ENCODE results near the gene LZIC.

DNA sequence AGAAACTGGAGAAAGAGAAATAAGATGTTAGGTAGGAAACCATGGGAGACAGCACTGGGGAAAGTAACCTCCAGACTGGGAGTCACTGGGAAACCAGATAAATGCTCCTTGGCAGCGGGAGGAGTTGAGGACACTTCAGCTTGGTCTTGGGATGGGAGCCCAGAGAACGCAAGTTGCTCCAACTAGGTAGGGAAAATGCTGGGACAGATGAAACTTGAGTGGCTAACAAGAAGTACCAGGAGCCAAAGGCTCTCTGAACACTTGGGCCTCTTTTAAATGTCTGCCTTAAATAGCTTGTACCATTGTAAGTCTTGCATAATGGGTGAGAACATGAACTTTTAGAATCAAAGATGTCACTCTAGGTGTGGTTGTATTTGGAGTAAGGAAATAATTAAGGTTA, 3.1 kb upstream of the LZIC start:
- TF ChIP-seq, protein P1, sequence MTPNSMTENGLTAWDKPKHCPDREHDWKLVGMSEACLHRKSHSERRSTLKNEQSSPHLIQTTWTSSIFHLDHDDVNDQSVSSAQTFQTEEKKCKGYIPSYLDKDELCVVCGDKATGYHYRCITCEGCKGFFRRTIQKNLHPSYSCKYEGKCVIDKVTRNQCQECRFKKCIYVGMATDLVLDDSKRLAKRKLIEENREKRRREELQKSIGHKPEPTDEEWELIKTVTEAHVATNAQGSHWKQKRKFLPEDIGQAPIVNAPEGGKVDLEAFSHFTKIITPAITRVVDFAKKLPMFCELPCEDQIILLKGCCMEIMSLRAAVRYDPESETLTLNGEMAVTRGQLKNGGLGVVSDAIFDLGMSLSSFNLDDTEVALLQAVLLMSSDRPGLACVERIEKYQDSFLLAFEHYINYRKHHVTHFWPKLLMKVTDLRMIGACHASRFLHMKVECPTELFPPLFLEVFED (CRISPR knock-in tag; conservative IDR thresholded peaks at IDR 0.05), result no peak
- TF ChIP-seq EZH2 (IDR thresholded peaks at IDR 0.05; ENCODE audit: borderline replicate concordance, low read depth, low read length), result no peak
- TF ChIP-seq HMG20A (CRISPR knock-in tag; conservative IDR thresholded peaks at IDR 0.05), result no peak
- no peak for TF ChIP-seq NONO (IDR thresholded peaks at IDR 0.05; ENCODE audit: low read depth in 2 of 2, low read length in 1 of 2)
- no peak for TF ChIP-seq SUPT5H (IDR thresholded peaks at IDR 0.05)
- no peak for TF ChIP-seq ELF4 (CRISPR knock-in tag; IDR thresholded peaks at IDR 0.05)
- TF ChIP-seq, protein P2, sequence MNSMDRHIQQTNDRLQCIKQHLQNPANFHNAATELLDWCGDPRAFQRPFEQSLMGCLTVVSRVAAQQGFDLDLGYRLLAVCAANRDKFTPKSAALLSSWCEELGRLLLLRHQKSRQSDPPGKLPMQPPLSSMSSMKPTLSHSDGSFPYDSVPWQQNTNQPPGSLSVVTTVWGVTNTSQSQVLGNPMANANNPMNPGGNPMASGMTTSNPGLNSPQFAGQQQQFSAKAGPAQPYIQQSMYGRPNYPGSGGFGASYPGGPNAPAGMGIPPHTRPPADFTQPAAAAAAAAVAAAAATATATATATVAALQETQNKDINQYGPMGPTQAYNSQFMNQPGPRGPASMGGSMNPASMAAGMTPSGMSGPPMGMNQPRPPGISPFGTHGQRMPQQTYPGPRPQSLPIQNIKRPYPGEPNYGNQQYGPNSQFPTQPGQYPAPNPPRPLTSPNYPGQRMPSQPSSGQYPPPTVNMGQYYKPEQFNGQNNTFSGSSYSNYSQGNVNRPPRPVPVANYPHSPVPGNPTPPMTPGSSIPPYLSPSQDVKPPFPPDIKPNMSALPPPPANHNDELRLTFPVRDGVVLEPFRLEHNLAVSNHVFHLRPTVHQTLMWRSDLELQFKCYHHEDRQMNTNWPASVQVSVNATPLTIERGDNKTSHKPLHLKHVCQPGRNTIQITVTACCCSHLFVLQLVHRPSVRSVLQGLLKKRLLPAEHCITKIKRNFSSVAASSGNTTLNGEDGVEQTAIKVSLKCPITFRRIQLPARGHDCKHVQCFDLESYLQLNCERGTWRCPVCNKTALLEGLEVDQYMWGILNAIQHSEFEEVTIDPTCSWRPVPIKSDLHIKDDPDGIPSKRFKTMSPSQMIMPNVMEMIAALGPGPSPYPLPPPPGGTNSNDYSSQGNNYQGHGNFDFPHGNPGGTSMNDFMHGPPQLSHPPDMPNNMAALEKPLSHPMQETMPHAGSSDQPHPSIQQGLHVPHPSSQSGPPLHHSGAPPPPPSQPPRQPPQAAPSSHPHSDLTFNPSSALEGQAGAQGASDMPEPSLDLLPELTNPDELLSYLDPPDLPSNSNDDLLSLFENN (IDR thresholded peaks at IDR 0.05; ENCODE audit: low read depth in 2 of 2, low read length in 2 of 2), result no peak
- TF ChIP-seq, protein P3, sequence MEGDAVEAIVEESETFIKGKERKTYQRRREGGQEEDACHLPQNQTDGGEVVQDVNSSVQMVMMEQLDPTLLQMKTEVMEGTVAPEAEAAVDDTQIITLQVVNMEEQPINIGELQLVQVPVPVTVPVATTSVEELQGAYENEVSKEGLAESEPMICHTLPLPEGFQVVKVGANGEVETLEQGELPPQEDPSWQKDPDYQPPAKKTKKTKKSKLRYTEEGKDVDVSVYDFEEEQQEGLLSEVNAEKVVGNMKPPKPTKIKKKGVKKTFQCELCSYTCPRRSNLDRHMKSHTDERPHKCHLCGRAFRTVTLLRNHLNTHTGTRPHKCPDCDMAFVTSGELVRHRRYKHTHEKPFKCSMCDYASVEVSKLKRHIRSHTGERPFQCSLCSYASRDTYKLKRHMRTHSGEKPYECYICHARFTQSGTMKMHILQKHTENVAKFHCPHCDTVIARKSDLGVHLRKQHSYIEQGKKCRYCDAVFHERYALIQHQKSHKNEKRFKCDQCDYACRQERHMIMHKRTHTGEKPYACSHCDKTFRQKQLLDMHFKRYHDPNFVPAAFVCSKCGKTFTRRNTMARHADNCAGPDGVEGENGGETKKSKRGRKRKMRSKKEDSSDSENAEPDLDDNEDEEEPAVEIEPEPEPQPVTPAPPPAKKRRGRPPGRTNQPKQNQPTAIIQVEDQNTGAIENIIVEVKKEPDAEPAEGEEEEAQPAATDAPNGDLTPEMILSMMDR (IDR thresholded peaks at IDR 0.05 in 2 of 3, conservative IDR thresholded peaks at IDR 0.05 in 1 of 3; ENCODE audit: insufficient read depth in 2 of 3, low read depth in 1 of 3, low read length in 3 of 3), result no peak

All from K562 (cell line).